GM23248 (cell line): ENCODE results near the gene PCED1B.

Experiments
- EZH2 ChIP-seq: fragments of 200-600 bp; sonication (generic); IDR thresholded peaks from 2 replicates; pipeline ENCODE4 v1.6.1; 2018; ENCODE audit warnings: antibody characterized with exemption, mild to moderate bottlenecking; ENCODE audit not compliant: insufficient read depth, poor library complexity, severe bottlenecking
- EZH2phosphoT487 ChIP-seq: fragments of 200-600 bp; sonication (generic); IDR thresholded peaks from 2 replicates; pipeline ENCODE4 v1.6.1; 2018; ENCODE audit warnings: antibody characterized with exemption, moderate library complexity, mild to moderate bottlenecking, low read depth; ENCODE audit not compliant: insufficient read depth

GRCh38 chr12:47099610-47100009, 20.2 kb downstream of the PCED1B start:
- no peak for TF ChIP-seq EZH2
- no peak for TF ChIP-seq EZH2phosphoT487
